Stimulated activated CD4-positive, alpha-beta T cell treated with anti-CD3 and anti-CD28 coated beads, TNF-alpha, amount 100 ng/mL, for 48 hours (primary cell): Measurements from ENCODE around the gene TTLL9.

Experiments
- DNase-seq, 3 donors: peaks; one replicate each; pipeline ENCODE4 v3.0.0-alpha.2; 2020; ENCODE audit warnings: low read depth in 3 of 3

The TTLL9 gene

GRCh38 chr20:31857861-31858759 is 12.3 kb upstream of the TTLL9 start:
- no peak for DNase-seq

GRCh38 chr20:31858760-31859083 is 11.7 kb upstream of the TTLL9 start:
- DNase-seq, result no peak

GRCh38 chr20:31859266-31859997 is 11.0 kb upstream of the TTLL9 start:
- DNase-seq, result no peak

GRCh38 chr20:31859998-31860380 is 10.4 kb upstream of the TTLL9 start:
- DNase-seq, result no peak

GRCh38 chr20:31860390-31861134 is 9.9 kb upstream of the TTLL9 start:
- DNase-seq, result no peak

GRCh38 chr20:31861135-31861384 is 9.4 kb upstream of the TTLL9 start:
- no peak for DNase-seq

- peak; percentile 25 to 50 (median 48) for DNase-seq
These were observed 8.9 kb upstream of the TTLL9 start for GRCh38 chr20:31861385-31862156.

GRCh38 chr20:31862157-31862470 is 8.3 kb upstream of the TTLL9 start:
- DNase-seq, result no peak

- DNase-seq, result no peak
These were observed 7.9 kb upstream of the TTLL9 start for GRCh38 chr20:31862506-31862905.

- DNase-seq, result no peak
These were observed 6.9 kb upstream of the TTLL9 start for GRCh38 chr20:31863296-31864085.

GRCh38 chr20:31864521-31865400 is 5.7 kb upstream of the TTLL9 start:
- no peak for DNase-seq

- no peak for DNase-seq
These were observed 4.2 kb upstream of the TTLL9 start for GRCh38 chr20:31866221-31866620.

- DNase-seq, result no peak
These were observed 1.4 kb upstream of the TTLL9 start for GRCh38 chr20:31868853-31869672.

- DNase-seq, result no peak
These were observed 827 bp upstream of the TTLL9 start for GRCh38 chr20:31869673-31869941.

- DNase-seq, result no peak
These were observed 538 bp downstream of the TTLL9 start for GRCh38 chr20:31870726-31871617.

- DNase-seq, result no peak
These were observed 1.2 kb downstream of the TTLL9 start for GRCh38 chr20:31871618-31871954.

- no peak for DNase-seq
These were observed 2.0 kb downstream of the TTLL9 start for GRCh38 chr20:31872406-31872805.

- DNase-seq, result no peak
These were observed 5.2 kb downstream of the TTLL9 start for GRCh38 chr20:31875671-31876070.

- DNase-seq, result no peak
These were observed 7.2 kb downstream of the TTLL9 start for GRCh38 chr20:31877684-31878083.
